ENCODE measurements around the gene SYDE1.

GRCh38 chr19:15108145-15108844, 1.1 kb downstream of the SYDE1 start:
- TF ChIP-seq, protein P1, sequence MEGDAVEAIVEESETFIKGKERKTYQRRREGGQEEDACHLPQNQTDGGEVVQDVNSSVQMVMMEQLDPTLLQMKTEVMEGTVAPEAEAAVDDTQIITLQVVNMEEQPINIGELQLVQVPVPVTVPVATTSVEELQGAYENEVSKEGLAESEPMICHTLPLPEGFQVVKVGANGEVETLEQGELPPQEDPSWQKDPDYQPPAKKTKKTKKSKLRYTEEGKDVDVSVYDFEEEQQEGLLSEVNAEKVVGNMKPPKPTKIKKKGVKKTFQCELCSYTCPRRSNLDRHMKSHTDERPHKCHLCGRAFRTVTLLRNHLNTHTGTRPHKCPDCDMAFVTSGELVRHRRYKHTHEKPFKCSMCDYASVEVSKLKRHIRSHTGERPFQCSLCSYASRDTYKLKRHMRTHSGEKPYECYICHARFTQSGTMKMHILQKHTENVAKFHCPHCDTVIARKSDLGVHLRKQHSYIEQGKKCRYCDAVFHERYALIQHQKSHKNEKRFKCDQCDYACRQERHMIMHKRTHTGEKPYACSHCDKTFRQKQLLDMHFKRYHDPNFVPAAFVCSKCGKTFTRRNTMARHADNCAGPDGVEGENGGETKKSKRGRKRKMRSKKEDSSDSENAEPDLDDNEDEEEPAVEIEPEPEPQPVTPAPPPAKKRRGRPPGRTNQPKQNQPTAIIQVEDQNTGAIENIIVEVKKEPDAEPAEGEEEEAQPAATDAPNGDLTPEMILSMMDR (IDR thresholded peaks at IDR 0.05; ENCODE audit: insufficient read depth, low read length, poor library complexity, severe bottlenecking): no peak
- no peak for TF ChIP-seq EZH2phosphoT487 (conservative IDR thresholded peaks at IDR 0.05; ENCODE audit: low read length)
